CD1c-positive myeloid dendritic cell (primary cell): ENCODE data around the gene KLHL35.

Experiments
- DNase-seq: peaks from one replicate; pipeline ENCODE4 v3.0.0-alpha.2; 2016; ENCODE audit errors: extremely low spot score

KLHL35 gene

GRCh38 chr11:75468534-75469340 is 35.7 kb upstream of the KLHL35 start:
- DNase-seq, result no peak

DNA sequence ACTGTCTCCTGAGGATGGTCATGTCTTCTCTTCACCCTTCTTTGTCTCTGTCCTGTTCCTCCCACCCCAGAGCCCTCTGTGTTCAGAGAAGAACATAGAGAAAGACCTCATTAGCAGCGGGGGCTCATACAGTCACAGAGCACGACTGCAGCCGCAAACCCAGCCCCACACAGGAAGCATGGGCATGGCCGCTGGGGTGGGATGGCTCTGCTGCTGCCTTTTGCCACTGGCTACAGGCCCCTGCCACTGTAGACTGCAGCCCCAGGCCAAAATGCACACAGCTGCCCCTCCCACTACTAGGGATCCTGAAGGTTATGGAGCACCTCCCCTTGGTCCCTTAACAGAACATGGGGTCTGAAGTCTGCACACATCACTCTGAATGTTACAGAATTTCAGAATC is 34.9 kb upstream of the KLHL35 start:
- no peak for DNase-seq

GRCh38 chr11:75467311-75467710 is 34.3 kb upstream of the KLHL35 start:
- DNase-seq, result no peak

DNA sequence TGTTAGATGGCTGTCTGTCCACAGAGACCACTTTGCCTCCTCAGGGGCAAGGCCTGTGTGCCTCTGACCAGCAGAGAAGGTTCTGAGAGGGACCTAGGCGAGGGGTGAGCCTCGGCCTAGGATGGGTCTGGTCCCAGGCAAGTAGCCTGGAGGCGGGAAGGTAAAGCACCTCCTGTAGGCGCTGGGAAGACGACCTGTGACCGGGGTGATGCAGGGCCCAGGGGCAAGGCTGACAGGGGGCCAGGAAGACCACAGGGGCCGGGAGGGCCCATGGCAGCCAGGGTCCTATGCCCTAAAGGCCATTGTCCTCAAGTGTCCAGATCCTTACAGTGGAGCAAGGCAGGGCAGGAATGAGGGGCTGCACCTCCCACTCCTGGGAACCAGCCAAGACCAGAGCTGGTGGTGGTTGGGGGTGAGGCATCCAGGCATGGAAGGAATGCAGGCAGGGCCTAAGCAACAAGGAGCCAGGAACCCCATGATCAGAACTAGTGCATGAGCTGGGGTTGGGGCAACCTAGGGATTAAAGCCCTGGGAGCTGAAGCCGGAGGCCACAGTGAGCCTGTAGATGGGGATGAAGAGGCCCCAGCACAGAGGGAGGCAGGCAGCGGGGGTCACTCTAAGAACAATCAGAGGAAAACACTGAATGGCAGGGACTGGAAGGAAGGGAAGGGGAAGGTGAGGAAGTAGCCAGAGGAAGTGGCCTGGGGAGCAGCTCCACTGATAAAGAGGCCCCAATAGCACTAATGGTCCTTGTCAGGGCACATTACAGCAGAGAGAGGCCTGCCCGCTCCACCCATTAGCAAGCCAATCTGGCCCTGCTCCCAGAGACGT is 32.9 kb upstream of the KLHL35 start:
- no peak for DNase-seq

DNA sequence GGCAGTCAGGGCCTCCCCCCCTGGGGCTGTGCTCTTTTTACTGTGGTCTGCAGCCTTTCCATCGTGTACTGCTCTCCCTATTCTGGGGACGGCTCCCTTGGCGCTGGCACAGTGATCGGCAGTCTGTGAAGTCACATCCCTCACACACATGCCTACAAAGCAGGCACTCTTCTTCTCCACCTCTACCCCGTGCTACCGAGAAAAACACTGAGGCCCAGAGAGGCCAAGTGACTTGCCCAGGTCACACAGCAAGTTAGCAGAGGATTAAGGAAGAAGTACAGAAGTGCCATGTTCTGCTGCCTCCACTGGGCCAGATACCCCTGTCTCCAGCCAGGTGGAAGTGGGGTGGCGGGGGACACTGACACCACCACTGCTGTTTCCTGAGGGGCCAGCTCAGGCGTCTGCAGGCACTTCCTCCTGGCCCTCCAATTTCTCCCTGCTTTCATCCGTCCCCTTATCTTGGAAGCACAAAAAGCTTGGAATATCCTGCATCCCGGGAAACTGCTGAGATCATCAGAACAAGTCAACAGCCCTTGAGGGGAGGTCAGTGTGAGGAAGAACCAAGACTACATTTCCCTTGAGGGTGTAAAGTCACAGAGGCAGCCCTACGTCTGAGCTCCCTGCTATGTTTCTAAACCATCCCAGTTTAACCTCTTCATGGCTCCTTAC is 30.2 kb upstream of the KLHL35 start:
- no peak for DNase-seq

GRCh38 chr11:75462117-75462653 is 29.2 kb upstream of the KLHL35 start:
- no peak for DNase-seq

DNA sequence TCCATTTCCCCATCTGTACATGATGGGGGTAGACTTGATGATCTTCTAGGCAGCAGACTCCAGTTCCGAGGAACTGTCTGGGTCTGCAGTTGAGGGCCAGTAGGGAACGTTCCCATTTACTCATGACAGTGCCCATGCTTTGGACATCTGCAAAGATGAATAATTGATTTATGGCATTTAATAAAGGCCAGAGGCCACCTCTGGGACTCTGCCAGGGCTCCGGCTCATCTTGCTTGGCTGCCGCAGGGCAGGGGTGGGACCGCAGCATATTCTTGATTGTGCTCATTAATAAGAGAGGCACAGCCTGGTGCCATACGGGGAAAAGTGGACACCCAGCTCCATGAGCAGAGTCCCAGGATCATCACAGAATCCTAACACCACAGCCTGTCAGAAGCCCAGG is 28.1 kb upstream of the KLHL35 start:
- no peak for DNase-seq

GRCh38 chr11:75456596-75457183 is 23.7 kb upstream of the KLHL35 start:
- no peak for DNase-seq

GRCh38 chr11:75454987-75455386 is 22.0 kb upstream of the KLHL35 start:
- no peak for DNase-seq

DNA sequence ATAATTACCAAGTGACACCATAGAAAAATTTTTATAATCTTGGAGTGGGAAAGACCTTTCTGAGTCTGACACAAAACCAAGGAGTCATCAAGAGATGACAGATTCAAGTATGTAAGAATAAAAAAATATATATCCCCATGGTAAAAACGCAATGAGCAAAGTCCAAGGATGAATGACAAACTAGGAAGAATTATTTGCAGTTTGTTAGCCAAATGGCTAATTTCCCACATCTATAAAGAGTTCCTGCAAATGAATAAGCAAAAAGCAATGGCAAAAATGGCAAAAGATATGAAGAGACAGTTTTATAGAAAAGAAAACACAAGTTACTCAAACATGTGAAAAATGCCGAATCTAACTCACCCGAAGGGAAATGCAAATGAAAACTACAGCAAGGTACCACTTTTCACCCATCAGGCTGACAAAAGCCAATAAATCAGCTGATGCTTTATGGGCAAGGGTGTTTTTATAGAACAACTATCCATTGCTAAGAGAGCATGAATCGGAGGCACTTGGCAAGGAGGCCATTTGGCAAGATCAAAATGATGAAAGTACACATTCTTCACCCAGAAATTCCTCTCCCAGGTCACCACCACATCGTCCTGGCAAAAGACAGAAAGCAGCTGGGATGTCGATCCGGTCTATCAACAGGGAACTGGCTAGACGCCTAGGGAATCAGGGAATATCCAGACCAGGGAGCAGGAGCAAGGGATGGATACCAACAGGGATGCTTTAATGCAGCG is 21.1 kb upstream of the KLHL35 start:
- DNase-seq, result no peak

DNA sequence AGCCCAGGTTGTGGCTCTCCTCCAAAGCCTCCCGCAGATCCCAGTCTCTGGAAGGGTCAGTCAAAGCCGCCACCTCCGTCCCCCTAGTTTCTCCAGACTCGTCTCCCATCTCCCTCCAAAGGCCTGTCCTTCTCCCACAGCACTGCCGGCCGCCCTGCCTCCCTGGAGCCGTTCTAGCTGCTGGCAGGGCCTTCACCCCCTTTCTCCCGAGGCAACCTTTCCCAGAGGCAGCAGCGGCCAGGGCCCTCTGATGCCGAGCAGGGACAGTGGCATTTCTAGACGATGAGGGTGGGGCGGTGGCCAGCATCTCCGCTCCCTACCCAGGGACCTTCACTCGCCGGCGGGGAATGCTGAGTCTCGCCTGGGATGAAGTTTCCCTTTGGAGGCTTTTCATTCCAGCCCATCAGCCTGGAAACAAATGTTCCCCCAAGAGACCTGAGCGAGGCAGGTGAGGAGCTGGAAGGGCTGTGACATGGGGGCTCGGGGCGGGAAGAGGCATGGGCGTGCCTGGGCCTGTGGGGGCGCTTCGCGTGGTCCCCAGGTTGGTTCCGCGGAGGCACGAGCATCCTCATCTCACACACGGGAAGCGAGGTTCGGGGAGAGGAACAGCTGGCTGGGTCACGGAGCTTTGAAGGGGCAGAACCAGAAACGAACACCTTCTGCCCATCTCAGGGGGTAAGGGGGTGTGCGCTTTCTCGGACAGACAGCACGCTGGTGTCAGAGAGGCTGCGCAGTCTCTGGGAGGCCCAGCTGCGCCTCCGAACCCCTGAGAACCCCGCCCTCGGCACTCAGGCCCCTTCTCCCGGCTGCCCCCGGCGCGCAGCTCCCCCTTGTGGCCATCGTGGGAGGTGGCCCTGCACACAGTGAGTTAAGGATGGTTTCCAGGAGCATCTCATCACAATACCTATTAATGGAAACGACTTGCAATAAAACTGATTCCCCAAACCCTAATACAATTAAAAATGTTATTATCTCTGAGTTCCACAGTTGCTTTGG is 18.1 kb upstream of the KLHL35 start:
- no peak for DNase-seq

DNA sequence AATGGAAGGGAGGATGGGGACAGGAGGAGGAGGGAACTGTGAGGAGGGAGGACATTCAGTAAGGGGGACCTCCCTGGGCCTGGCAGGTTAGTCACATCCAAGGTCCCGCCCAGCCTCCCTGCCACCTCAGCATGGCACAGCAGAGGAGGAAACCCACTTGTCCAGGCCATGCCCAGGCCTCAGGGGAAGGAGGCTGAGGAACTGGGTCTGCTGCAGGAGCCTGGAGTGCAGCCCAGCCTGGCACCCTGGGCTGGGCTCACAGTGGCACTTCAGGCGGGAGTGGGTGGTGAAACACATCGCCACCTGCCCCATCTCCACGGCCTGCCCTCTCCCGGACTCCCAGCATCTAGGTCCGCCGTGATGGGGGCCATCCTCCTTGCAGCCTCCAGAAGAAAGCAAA is 17.2 kb upstream of the KLHL35 start:
- no peak for DNase-seq

DNA sequence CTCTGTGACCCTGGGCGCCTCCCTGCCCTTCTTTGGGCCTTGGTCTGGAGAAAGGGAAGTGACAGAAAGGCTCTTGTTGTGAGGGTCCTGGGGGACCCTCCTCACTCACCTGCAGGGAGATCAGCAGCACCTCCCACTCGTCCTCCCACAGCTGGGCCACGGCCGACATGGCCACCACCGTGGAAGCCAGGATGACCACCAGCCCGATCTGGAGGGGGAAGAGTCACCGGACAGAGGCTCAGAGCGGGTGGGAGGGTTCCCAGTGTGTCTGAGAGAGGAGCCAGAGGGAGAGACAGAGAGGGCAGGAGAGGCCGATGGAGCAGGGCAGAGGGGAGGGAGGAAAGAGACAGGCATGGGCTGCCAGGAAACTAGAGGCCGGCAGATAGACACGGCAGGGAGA is 16.8 kb upstream of the KLHL35 start:
- DNase-seq, result no peak

DNA sequence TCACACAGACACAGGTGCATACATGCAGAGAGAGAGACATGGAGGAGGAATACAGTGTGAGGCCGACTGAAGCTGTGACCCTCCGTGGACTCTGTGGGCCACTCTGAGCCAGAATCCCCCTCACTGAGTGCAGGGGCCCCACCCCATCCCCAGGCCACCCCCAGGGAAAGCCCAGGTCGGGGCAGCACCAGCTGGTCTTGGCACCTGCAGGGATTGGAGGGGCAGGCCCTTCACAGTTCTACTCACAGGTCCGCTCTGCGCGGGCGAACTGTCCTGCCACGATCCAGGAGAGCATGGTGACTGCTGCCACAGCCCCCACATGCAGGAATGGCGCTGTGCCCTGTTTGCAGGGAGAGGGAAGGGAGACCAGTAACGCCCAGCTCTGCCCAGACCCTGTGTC is 16.3 kb upstream of the KLHL35 start:
- no peak for DNase-seq

GRCh38 chr11:75447415-75447814 is 14.4 kb upstream of the KLHL35 start:
- no peak for DNase-seq

DNA sequence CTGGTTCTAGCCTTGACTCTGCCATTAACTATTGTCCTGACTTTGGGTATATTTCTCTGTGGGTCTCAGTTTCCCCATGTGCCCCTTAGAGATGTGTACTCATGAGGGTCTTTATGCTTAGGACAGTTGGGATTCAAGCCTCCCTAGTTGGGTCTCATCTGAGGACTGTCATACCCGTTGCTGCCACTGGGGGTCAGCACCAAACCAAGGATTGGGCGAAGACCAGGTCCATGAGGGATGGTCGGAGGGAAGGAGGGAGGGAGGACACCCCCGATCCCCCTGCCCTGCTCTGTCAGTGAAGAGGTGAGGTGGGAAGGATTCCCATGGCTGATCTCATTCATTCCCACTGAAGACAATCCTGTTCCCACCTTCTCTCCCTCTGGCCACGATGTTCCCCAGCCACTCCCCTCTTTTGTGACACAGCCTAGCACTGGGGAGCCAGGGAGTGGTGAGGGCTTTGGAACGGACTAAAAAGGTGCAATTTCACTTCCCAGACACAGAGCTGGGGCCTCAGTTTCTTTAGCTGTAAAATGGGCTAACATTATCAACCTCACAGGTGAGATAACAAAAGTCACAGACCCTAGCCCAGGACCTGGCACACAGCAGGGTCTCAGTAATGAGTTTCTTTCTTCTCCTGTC is 12.4 kb upstream of the KLHL35 start:
- DNase-seq, result peak; percentile 69

GRCh38 chr11:75443043-75443442 is 10.0 kb upstream of the KLHL35 start:
- no peak for DNase-seq

GRCh38 chr11:75442161-75442885 is 9.3 kb upstream of the KLHL35 start:
- DNase-seq, result no peak

DNA sequence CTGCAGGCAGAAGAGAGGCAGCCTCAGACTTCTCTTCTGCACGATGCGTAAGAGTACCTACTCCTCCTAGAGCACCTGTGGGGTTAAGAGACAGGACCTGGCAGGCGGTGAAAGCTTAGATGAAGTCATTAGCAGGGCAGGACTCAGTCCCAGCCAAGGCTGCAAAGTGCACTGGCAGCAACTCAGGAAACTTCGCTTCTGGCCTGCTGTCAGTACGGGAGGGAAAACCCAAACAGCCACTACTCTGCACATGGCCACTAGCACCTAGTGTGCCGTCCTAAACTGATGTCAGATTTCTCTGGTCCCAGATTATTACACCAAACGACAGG is 8.8 kb upstream of the KLHL35 start:
- DNase-seq, result no peak
